Tibial nerve (tissue), 4 donors: ENCODE data around the gene TMC6. TPM values are rescaled to one million over a fixed set of nuclear protein-coding genes. Genes with fewer than 3 reads are reported as not detected.

Experiments
- DNase-seq, 2 donors: peaks; one replicate each; pipeline ENCODE4 v3.0.0-alpha.2; 2019; ENCODE audit warnings: low spot score in 2 of 2
- H3K27ac ChIP-seq, 4 donors: fragments of 200-600 bp; sonication (generic) in 3 of 4; one replicate each; pipeline ENCODE4 v1.5.1; 2017 to 2019; ENCODE audit warnings: mild to moderate bottlenecking in 1 of 4
- H3K27me3 ChIP-seq, 2 donors: fragments of 200-600 bp; sonication (generic) in 1 of 2; one replicate each; pipeline versions ENCODE4 v1.5.1 to v1.6.0; 2017 to 2019
- H3K36me3 ChIP-seq, 3 donors: fragments of 200-600 bp; sonication (generic); one replicate each; pipeline ENCODE4 v1.5.1; 2018 to 2019
- H3K4me1 ChIP-seq, 4 donors: fragments of 200-600 bp; sonication (generic) in 3 of 4; one replicate each; pipeline ENCODE4 v1.5.1; 2017 to 2019
- H3K4me3 ChIP-seq, 4 donors: fragments of 200-600 bp; sonication (generic) in 3 of 4; one replicate each; pipeline ENCODE4 v1.5.1; 2017 to 2019; ENCODE audit warnings: mild to moderate bottlenecking in 1 of 4, moderate library complexity in 1 of 4
- H3K9me3 ChIP-seq, 4 donors: fragments of 200-600 bp; sonication (generic) in 3 of 4; one replicate each; pipeline ENCODE4 v1.5.1; 2017 to 2019
- EP300 ChIP-seq, 2 donors: sonication (generic); formaldehyde crosslinking; IDR thresholded peaks; one replicate each; pipeline ENCODE4 v1.6.1; 2017; ENCODE audit warnings: antibody characterized with exemption in 2 of 2, mild to moderate bottlenecking in 1 of 2
- POLR2A ChIP-seq, 2 donors: fragments of 450-650 bp; IDR thresholded peaks; one replicate each; pipeline ENCODE4 v1.6.1; 2017; ENCODE audit warnings: antibody characterized with exemption in 2 of 2, mild to moderate bottlenecking in 2 of 2, moderate library complexity in 2 of 2
- WGBS, 2 donors: methylation state at CpG; one replicate each; pipeline ENCODE4 v1.1.5; 2018; 5-methylcytosine and 5-hydroxymethylcytosine counted together
- total RNA-seq, 4 donors: library from RNA; depleted of rRNA; stranded (reverse); fragments of >200 nt; gene quantifications; one replicate each; pipeline ENCODE4 v1.1.0, GENCODE V29; 2016
- TF ChIP-seq, protein P1 (sequence below), 5 experiments: fragments of 200-600 bp in 3 of 5; fragments of 450-650 bp in 2 of 5; sonication (generic) in 3 of 5; IDR thresholded peaks; one replicate each; pipeline ENCODE4 v1.5.1; 2016 to 2019; ENCODE audit warnings: antibody characterized with exemption in 5 of 5, mild to moderate bottlenecking in 3 of 5, moderate library complexity in 2 of 5

TMC6 gene
- total RNA-seq, 4 donors from 2014 or later = 43.3 to 94.5 (median 52.2) TPM

DNA sequence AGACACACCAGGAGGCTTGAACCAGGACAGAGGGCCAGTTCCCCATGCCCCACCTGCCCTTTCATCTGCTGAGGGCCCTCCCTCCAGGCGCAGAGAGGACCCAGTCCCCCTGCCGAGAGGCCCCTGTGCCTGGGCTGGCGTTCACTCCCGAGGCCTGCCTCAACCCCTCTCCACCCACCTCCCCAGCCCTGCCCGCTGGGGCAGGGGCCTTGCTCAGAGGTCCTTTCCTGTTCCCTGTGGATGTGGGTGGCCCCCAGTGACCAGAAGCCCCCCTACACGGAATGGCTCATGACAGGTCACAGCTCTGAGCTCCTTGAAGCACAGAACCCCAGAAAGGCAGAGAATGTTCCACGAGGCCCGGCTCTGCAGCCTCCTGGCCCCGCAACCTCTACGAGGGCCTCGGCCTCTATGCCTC lies 6.7 kb downstream of the TMC6 start:
- WGBS, 2 donors = 27 to 66% methylated on average over 3 to 6 of the region's 11 CpGs
- peak overlapping the region in 1 of 4 donors; percentile 0 for H3K4me3 ChIP-seq
- H3K36me3 ChIP-seq = peaks cover 0 to 75% (median 12%) of the 10 kb centered on the region in 3 donors
- TF ChIP-seq, protein P1, sequence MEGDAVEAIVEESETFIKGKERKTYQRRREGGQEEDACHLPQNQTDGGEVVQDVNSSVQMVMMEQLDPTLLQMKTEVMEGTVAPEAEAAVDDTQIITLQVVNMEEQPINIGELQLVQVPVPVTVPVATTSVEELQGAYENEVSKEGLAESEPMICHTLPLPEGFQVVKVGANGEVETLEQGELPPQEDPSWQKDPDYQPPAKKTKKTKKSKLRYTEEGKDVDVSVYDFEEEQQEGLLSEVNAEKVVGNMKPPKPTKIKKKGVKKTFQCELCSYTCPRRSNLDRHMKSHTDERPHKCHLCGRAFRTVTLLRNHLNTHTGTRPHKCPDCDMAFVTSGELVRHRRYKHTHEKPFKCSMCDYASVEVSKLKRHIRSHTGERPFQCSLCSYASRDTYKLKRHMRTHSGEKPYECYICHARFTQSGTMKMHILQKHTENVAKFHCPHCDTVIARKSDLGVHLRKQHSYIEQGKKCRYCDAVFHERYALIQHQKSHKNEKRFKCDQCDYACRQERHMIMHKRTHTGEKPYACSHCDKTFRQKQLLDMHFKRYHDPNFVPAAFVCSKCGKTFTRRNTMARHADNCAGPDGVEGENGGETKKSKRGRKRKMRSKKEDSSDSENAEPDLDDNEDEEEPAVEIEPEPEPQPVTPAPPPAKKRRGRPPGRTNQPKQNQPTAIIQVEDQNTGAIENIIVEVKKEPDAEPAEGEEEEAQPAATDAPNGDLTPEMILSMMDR (IDR thresholded peaks at IDR 0.05) = no peak
- TF ChIP-seq POLR2A (IDR thresholded peaks at IDR 0.05) (no peak), EP300 (IDR thresholded peaks at IDR 0.05) (no peak)
- H3K27ac ChIP-seq = peak overlapping the region in 3 of 4 donors; percentile 4 to 60 (median 57)
- no peaks in the 10 kb centered on the region for H3K27me3 ChIP-seq
- H3K4me1 ChIP-seq = peaks cover 0 to 57% (median 37%) of the 10 kb centered on the region in 4 donors
- no peak for DNase-seq
- H3K9me3 ChIP-seq = no peaks in the 10 kb centered on the region

DNA sequence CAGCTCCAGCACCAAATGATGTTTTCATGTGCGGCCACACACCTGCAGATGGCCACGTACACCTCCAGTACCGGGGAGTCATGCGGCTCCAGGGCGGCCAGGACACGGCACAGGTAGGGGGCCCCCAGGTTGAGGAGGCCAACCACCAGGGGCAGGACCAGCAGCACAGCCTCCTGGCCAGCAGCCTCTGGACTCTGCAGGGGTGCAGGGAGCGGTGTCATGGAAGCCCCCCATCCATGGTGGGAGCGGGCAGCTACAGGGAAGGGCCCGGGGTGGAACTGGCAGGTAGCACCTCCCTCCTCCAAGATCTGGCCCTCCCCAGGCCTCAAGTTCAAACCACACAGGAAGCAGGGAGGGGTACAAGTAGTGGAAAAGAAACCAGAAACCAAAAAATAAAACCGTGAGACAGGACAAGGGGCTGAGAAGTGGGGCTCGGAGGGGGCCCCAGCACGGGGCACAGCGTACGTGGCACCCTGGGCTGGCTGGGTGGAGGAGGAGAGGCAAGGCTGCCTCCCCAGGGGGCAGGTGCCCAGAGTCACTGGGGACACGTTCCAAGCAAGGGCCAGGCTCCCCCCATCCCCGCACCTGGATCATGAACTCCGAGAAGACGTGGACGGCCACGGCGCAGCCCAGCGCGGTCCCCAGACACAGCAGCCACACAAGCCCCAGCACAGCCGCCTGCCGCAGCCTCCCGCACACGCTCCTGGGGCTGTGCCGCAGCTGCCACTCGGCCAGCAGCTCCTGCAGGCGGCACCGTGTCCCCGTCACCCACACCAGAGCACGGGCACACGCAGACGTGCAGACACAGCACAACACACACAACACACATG lies 7.4 kb downstream of the TMC6 start:
- Histone ChIP-seq H3K27ac (peak overlapping the region in 2 of 4 donors; percentile 57 to 60), H3K4me1 (peaks cover 0 to 51% (median 31%) of the 10 kb centered on the region in 4 donors), H3K27me3 (no peaks in the 10 kb centered on the region), H3K36me3 (peaks cover 0 to 82% (median 12%) of the 10 kb centered on the region in 3 donors), H3K9me3 (no peaks in the 10 kb centered on the region), H3K4me3 (peak overlapping the region in 1 of 4 donors; percentile 0)
- TF ChIP-seq EP300 (IDR thresholded peaks at IDR 0.05) = no peak
- TF ChIP-seq, protein P1 (IDR thresholded peaks at IDR 0.05) = no peak
- no peak for TF ChIP-seq POLR2A (IDR thresholded peaks at IDR 0.05)
- 86 to 87% methylated on average over 23 to 34 of the region's 35 CpGs for WGBS, 2 donors
- no peak for DNase-seq

DNA sequence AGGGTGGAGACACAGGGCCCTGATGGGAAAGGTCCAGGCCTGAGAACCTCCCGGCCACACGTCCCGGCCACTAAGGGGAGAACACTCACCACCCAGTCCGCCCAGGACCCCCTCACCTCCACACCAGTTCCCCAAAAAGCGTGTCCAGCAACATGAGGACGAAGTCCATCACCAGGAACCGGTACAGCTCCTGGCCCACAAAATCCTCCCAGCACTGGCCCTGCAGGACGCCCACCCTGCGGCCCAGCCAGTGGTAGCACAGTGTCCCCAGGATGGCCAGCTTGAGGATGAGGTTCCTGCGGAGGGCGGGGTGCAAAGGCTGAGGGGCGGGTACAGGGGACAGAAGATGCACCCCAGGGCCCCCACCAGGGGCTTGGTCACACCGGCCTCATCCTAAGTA lies 8.0 kb downstream of the TMC6 start:
- TF ChIP-seq POLR2A (IDR thresholded peaks at IDR 0.05) (no peak), EP300 (IDR thresholded peaks at IDR 0.05) (no peak)
- TF ChIP-seq, protein P1 (IDR thresholded peaks at IDR 0.05) = no peak
- 94 to 97% methylated on average over 7 to 13 of the region's 13 CpGs for WGBS, 2 donors
- Histone ChIP-seq H3K36me3 (peaks cover 0 to 86% (median 12%) of the 10 kb centered on the region in 3 donors), H3K4me1 (peaks cover 0 to 44% (median 24%) of the 10 kb centered on the region in 4 donors), H3K4me3 (no peak overlapping the region), H3K9me3 (no peaks in the 10 kb centered on the region), H3K27ac (no peak overlapping the region), H3K27me3 (no peaks in the 10 kb centered on the region)
- DNase-seq = no peak

DNA sequence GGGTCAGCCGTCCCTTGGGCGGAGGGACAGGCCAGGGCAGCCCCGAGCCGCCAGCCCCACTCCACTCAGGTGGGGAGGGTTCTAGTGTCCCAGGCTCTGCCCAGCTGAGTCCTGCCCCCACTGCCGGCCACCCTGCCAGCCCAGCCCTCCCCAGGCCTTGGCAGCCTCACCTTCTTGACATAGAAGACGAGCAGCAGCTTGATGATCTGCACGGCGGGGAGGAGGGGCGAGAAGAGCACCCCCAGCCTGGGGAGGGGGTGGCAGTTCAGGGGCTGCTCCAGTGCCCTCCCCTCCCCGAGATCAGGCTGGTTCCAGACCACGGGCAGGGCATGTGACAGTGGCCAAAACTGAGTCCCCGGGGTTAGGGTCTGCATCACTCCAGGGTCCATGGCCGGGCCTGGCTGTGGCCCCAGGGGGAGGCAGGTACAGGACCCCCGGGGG lies 9.7 kb downstream of the TMC6 start:
- H3K4me1 ChIP-seq = peaks cover 0 to 44% (median 17%) of the 10 kb centered on the region in 4 donors
- H3K36me3 ChIP-seq = peaks cover 0 to 75% (median 12%) of the 10 kb centered on the region in 3 donors
- TF ChIP-seq, protein P1 (IDR thresholded peaks at IDR 0.05) = no peak
- TF ChIP-seq EP300 (IDR thresholded peaks at IDR 0.05) = no peak
- no peak for TF ChIP-seq POLR2A (IDR thresholded peaks at IDR 0.05)
- no peak overlapping the region for H3K27ac ChIP-seq
- H3K27me3 ChIP-seq = no peaks in the 10 kb centered on the region
- DNase-seq = no peak
- H3K9me3 ChIP-seq = no peaks in the 10 kb centered on the region
- no peak overlapping the region for H3K4me3 ChIP-seq
- WGBS, 2 donors = 64 to 76% methylated on average over 6 to 9 of the region's 14 CpGs
